Brain microvascular endothelial cell (primary cell): ENCODE results near the gene SIDT2.
A peak's percentile ranks its signal among the peaks of the same experiment; 100 is the strongest.

ENCODE experiments used
- DNase-seq: peaks from one replicate; pipeline ENCODE4 v3.0.0-alpha.2; 2020
- H3K27ac ChIP-seq: fragments of 250-450 bp; sonication (Bioruptor Pico); 2 replicates; pipeline ENCODE4 v1.5.1; 2020; ENCODE audit warnings: mild to moderate bottlenecking, moderate library complexity
- H3K27me3 ChIP-seq: fragments of 250-450 bp; sonication (Bioruptor Pico); replicated peaks from 2 replicates; pipeline ENCODE4 v1.5.1; 2020; ENCODE audit warnings: mild to moderate bottlenecking
- H3K36me3 ChIP-seq: fragments of 250-450 bp; sonication (Bioruptor Pico); replicated peaks from 2 replicates; pipeline ENCODE4 v1.5.1; 2020; ENCODE audit warnings: mild to moderate bottlenecking
- H3K4me3 ChIP-seq: 2 replicates; pipeline ENCODE4 v1.5.1; 2011; ENCODE audit warnings: low read depth, mild to moderate bottlenecking, control low read depth, low read length, moderate library complexity
- in situ Hi-C: cut with HindIII; loops from 2 replicates; pipeline ENCODE4 v1.10.0; 2017; ENCODE audit warnings: low sequenced_read_pairs, low pct_ligation_motif_present
- TF ChIP-seq, protein P1 (sequence below): IDR thresholded peaks from 2 replicates; pipeline ENCODE4 v1.5.1; 2011; ENCODE audit warnings: low read depth, mild to moderate bottlenecking, moderate library complexity, low read length, control low read depth, inconsistent platforms; ENCODE audit errors: missing control alignments

Gene SIDT2

DNA sequence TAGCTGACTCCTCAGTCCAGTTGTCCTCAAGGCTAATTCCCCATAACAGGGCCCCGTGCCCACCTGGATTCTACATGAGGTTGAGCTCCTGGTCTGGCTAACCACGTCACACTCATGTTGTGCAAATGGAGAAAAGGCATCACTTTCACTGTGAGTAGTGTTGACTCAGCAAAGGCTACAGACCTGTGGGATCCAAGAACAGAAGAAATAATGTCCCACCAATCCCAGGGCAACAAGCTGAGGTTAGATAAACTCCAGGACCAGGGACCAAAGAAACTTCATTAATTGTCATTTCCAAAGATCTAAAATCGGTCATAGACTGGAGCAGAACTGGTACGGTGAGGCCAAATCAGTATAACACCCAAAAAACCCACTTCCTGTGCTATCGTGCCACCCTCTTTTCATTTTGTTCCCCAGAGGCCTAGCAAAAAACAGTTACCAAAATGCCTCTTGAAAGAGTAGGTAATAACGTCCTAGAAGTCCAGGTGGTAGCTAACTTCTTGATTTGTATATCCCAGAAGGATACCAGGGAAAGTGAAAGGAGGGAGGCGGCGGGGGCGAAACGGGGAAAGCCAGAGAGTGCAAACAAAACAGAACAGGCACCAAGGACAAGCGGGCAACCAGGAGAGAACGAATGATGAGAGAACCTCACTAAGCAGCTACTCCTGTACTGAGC is 51.9 kb downstream of the SIDT2 start:
- Histone ChIP-seq H3K4me3 (peak overlapping the region; percentile 94), H3K27ac (no peak overlapping the region), H3K36me3 (peaks cover 33% of the 10 kb centered on the region), H3K27me3 (no peaks in the 10 kb centered on the region)
- TF ChIP-seq, protein P1, sequence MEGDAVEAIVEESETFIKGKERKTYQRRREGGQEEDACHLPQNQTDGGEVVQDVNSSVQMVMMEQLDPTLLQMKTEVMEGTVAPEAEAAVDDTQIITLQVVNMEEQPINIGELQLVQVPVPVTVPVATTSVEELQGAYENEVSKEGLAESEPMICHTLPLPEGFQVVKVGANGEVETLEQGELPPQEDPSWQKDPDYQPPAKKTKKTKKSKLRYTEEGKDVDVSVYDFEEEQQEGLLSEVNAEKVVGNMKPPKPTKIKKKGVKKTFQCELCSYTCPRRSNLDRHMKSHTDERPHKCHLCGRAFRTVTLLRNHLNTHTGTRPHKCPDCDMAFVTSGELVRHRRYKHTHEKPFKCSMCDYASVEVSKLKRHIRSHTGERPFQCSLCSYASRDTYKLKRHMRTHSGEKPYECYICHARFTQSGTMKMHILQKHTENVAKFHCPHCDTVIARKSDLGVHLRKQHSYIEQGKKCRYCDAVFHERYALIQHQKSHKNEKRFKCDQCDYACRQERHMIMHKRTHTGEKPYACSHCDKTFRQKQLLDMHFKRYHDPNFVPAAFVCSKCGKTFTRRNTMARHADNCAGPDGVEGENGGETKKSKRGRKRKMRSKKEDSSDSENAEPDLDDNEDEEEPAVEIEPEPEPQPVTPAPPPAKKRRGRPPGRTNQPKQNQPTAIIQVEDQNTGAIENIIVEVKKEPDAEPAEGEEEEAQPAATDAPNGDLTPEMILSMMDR = no peak
- no peak for DNase-seq
- in situ Hi-C loops = no loop called here

DNA sequence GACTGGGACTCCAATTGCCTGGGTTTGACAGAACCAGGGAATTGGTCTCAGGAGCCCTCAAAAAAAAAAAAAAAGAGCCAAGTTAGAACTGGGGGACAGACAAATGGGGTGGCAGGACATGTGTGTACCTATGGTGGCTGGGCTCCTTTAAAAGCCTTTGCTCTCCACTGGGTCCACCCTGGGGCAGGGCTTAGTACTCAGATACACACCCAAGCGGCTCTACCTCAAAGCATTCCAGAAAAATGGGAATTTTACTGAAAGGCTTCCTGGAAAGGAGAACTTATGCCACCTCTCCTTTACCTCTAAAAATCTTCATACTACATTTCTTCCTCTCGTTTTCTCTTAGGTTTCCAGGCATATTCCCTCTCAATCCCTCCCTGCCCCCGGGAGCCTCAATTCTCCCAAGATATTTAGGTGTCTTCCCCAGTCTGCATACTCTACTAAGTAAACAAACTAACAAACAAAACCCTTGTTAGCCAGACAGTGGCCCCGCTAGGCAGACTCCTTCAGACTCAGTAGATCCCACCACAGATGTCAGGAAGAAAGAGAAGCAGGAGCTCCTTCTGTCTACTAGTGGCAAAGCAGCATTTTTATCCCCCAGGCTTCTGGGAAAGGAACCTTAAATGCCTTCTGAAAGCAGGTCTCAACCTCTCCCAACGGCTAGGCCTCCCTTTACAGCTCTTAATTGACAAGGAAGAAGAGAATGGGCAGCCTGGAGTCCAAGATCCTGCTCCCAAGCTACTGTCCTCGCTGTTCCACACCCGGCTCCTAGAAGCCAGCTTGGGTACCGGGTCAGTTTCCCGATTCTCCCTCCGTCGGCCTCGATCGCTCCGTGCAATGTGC is 52.7 kb downstream of the SIDT2 start:
- in situ Hi-C loops = no loop called here
- no peak for DNase-seq
- Histone ChIP-seq H3K4me3 (peak overlapping the region; percentile 94), H3K27ac (peak overlapping the region; percentile 51), H3K27me3 (no peaks in the 10 kb centered on the region), H3K36me3 (peaks cover 28% of the 10 kb centered on the region)
- TF ChIP-seq, protein P1 = no peak

DNA sequence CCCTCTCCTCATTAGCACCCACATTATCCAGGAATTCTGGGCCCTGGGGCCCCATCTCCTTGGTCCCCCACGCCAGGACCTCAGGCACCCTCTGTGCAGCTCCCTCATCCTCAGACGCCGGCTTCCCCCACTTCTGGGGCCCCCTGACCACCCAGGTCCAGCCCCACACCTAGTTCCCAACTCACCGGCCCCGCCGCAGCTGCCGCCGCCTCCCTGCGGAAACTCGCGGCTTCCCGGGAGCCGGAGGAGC is 53.2 kb downstream of the SIDT2 start, which contains the start of gene PCSK7:
TSS of gene PCSK7 (minus strand) at position 232 of the 250 bp plus-strand sequence. CDS start 2,229 bp downstream, outside the sequence.
- in situ Hi-C loops = no loop called here
- peak within 1 kb of the TSS; percentile 94 for H3K4me3 ChIP-seq
- peak within 1 kb of the TSS; percentile 51 for H3K27ac ChIP-seq
- no peaks in the 10 kb centered on the region for H3K27me3 ChIP-seq
- DNase-seq = no peak
- peaks cover 25% of the 10 kb centered on the region for H3K36me3 ChIP-seq
- TF ChIP-seq, protein P1 = no peak

DNA sequence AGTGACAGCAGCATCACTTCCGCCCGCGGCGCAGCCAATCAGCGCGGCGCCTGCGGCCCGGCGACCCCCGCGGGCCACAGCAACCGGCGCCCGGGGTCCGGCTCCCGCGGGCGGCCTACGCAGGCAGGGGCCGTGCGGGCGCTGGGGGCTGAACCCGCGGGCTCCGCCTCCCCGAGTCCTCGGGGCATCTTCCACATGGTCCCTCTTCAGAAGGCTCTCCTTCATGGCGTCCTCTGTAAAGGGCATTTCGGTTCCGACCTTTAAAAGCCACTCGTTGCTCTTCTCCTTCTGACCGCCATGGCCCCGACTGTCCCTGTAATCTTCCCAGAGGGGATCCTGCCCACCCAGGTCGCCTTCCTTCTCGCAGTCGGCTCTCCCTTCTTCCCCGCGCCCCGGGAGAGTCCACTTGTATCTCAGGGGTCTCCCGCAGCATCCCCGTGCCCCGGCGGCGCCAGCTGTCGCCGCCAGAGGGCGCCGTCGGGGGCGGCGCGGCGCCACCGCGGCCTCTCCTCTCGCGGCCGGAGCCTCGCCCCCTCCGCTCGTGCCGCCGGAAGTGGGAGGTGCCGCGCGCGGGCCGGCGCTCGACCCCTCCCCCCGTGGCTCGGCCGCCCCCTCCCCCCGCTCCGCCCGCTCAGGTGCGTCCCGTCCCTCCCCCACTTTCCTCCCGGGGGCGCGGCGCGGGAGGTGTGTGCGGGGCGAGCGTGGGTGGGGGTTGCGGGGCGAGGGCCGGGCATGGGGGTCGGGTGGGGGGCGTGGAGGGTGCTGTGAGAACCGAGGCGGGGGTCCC is 53.7 kb downstream of the SIDT2 start, which contains the start of gene RNF214:
TSS of gene RNF214 (plus strand) at position 580 of the 787 bp plus-strand sequence. CDS start 1,602 bp downstream, outside the sequence.
- TF ChIP-seq, protein P1 = peak; percentile 67
- peak; percentile 49 for DNase-seq
- Histone ChIP-seq H3K27ac (peak within 1 kb of the TSS; percentile 51), H3K27me3 (no peaks in the 10 kb centered on the region), H3K4me3 (peak within 1 kb of the TSS; percentile 94), H3K36me3 (peaks cover 20% of the 10 kb centered on the region)
- in situ Hi-C loops = no loop called here

DNA sequence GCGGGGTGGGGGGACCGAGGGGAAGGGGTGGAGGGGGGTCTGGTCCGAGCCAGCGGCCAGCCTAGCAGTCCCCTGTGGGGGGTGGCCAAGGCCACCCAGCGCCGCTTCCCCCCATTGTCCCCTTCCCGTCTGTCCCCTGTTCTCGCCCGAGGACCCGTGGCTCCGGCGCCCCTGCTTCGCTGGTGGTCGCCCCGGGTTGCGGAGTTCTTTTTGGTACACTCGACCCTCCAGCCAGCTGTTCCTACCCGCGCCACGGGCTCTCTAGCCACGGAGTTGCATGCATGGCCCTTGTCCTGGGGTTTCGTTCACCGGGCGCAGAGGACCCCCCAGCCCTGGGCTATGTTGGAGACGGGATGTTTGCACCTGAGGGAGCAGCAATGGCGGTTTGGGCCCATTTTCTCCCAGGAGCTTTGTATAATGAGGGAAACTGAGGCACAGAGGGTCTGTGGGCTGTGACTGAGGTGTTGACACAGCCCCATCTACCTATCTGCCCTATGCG is 54.4 kb downstream of the SIDT2 start:
- Histone ChIP-seq H3K27ac (no peak overlapping the region), H3K36me3 (peaks cover 13% of the 10 kb centered on the region), H3K27me3 (no peaks in the 10 kb centered on the region), H3K4me3 (peak overlapping the region; percentile 80)
- TF ChIP-seq, protein P1 = no peak
- in situ Hi-C loops = no loop called here
- DNase-seq = no peak
